HG02884 (cell line): ENCODE measurements around the gene CELA1.
A peak's percentile ranks its signal among the peaks of the same experiment; 100 is the strongest.

Source experiments
- ATAC-seq: cut with Tn5 transposase; IDR thresholded peaks from one replicate; pipeline ENCODE4 v1.9.1; 2021; ENCODE audit warnings: mild to moderate bottlenecking, moderate library complexity; ENCODE audit not compliant: unreplicated experiment

The CELA1 gene

DNA sequence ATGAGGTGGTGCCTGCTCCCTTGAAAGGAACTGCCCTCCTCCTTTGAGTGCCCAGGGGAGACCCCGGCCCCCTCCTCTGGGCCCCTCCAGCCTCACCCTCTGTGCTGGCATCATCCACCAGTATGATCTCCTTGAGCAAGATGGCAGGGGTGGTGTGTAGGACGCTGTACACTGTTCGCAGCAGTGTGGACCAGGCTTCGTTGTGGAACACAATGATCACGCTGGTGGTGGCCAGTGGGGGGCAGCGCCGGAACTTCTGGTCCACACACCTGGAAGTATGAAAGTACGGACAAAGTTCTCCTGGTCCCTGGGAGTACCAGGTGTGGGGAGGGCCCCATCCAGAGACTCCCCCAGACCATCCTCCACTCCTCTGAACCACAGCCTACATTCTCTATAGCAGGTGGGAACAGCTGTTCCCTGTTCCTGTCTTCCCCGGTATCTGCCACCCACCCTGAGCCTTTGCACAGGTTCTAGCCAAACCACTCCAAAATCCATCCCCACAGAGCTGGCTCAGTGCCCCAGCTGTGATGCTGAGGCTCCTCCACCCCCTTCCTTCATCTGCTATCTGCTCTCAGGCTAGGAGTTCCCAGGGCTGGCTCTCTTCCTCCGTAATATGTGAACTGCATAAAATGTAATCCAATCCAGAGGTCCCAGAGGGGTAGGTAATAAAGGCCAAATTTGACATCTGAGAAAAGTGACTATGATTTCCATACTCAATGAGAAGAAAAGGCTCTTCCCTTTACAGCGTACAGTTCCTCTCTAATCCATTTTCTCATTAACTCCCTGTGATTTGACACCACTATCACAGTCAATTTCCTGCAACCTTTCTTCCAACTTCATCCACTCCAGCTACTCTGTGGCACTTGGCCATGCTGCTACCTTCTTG is 30.9 kb upstream of the CELA1 start:
- ATAC-seq, result no peak

DNA sequence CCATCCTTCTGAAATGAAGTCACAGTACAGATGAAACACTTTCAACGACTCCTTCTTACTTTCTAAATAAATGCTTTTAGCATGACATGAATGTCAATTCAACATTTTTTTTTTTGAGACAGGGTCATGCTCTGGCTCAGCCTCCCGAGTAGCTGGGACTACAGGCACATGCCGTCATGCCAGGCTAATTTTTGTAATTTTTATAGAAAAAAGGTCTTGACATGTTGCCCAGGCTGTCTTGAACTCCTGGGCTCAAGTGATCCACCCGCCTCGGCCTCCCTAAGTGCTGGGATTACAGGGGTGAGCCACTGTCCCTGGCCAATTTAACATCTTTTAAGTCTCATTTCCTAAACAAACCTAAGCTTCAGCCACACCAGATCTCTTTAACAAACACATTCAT is 28.4 kb upstream of the CELA1 start:
- no peak for ATAC-seq

DNA sequence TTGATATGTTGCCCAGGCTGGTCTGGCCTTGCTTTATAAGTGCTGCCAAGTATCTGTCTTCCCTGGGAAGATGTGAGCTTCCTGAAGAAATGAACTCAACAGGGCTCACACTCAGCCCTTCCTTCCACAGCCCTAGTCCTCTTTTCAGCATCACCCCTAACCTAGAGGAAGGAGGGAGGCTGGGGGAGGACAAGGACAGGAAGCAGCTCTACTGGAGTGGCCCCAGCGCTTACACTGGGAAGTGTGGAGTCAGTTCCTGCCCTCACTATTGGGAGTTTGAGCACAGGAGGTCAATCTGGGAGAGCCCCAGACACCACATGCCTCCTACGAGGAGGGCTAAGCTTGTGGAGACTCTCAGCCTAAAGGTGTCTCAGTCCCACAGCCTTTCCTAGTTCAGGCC is 27.9 kb upstream of the CELA1 start:
- ATAC-seq, result no peak

DNA sequence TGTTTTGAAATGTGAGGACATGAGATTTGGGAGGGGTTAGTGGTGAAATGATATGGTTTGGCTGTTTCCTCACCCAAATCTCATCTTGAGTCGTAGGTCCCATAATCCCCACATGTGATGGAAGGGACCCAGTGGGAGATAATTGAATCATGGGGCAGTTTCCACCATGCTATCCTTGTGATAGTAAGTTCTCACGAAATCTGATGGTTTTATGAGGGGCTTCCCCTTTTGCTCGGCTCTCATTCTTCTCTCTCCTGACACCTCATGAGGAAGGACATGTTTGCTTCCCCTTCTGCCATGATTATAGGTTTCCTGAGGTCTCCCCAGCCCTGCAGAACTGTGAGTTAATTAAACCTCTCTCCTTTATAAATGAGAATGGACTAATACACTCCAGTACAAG is 26.7 kb upstream of the CELA1 start:
- no peak for ATAC-seq

DNA sequence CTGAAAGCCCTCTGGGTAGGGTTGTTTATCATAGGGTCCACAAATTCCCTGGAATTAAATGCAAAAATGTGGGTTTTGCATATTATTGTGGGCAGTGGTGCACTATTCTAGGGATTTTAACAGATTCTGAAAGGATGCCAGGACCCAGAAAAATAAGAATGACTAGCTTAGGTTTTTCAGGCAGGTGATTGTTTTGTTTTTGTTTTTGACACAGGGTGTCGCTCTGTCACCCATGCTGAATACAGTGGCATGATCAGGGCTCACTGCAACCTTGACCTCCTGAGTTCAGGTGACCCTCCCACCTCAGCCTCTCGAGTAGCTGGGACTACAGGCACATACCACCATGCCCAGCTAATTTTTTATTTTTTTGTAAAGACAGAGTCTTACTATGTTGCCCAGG is 25.5 kb upstream of the CELA1 start:
- ATAC-seq, result no peak

DNA sequence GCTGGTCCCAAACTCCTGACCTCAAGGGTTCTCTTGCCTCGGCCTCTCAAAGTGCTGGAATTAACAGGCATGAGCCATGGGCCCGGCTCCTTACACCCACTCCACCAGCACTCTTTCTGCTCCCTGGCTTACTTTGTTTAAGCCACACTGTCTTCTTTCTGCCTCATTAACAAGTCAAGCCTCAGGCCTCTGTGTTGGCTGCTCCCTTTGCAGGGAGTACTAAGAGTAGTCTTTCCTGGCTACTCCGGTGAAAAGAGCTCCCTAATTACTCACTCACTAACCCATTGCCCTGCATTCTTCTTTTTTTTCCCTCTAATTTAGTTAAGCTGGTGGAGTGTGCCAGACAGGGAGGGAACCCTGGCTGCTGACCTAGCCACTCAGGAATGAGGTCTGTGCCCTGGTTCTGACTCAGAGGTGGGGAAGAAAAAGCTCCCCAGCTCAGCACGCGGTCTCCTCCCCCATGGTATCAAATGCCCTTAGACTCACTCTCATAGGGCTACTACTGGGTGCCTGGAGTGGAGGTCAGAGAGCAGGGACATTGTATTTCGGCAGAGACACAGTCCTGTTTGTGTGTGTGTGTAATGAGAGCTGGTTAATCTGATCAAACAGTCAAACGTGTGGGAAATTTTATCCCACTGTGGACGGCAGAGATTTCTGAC is 24.9 kb upstream of the CELA1 start:
- ATAC-seq, result no peak

DNA sequence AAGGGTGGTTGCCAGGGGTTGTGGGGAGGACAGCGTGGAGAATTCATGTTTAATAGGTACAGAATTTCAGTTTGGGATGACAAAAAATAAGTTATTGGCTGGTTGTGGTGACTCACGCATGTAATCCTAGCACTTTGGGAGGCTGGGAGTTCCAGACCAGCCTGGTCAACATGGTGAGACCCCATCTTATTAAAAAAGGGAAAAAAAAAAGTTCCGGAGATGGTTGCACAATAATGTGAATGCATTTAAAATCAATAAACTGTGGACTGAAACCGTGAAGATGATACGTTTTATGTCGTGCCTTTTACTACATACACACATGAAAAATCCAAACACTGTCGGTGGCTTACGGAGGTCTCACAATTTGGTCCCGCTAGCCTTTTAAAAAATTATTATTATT is 24.2 kb upstream of the CELA1 start:
- ATAC-seq, result no peak

DNA sequence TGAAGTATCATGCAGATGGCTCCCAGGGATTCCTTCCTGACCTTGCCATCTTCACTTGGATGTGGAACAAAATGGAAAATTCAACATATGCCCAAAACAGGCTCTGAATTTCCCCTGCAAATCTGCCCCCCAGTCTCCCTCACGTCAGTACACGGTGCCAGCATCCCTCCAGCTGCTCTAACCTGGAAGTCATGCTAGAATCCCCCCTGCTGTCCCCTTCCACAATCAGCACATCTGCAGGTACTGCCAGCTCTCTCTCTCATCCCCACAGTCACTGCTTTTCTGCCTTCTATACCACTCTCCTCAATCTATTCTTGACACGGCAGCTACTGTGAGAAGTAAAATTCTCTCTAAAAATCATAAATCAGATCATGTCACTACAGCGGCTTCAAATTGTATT is 23.1 kb upstream of the CELA1 start:
- no peak for ATAC-seq

DNA sequence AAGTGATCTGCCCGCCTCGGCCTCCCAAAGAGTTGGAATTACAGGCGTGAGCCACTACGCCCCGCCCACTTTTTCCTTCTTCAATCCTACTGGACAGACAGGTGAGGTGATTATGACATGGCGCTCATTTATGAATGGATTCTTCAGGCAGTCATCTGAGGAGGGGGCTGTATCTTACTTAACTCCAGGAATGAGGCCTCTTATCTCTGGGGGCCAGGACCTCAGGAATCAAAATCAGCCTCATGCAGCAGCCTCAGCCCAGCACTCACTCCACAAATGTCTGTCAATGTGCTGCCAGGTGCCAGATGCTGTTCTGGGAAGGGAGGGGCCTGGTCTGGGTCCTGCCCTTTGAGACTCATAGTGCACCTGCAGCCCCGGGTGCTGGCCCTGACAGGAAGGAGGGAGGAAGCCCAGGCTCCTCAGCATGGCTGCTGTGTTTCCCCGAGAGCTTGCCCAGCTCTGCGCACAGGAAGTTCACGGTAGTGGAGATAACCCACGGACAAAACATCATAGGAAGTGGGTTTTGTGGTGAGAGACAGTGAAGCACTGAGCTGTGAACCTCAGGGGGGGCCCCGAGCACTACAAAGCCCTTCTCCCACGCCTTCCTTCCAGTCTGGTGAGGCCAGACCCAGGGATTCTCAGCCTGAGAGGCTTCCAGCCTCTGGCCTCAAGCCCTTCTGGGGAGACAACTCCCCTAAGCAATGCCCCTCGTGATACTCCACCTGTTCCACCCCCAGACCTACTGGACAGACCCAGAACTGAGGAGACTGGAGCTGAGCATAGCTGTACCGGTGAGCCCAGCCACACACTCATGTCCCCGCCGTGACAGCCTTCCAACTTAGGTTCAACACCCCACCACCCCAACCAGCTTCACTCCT is 22.4 kb upstream of the CELA1 start:
- ATAC-seq, result peak; percentile 97

DNA sequence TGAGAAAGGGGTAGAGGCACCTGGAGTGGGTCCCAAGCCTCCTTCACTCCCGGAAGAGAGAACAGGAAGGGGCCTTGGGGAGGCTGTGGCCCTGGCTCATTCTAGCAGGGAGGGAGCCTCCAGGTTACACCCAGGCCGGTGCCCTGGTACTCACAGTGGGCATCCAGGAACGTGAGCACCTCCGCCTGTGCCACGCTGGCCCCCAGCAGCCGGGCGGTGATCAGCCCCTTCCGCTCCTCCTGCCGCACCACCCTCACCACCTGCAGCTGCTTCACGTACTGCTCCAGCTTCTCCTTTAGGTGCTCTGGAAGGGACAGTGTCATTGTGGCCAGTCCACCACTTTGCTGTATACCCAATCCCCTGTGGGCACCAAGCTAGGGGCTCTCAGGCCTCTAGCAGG is 18.8 kb upstream of the CELA1 start:
- no peak for ATAC-seq

DNA sequence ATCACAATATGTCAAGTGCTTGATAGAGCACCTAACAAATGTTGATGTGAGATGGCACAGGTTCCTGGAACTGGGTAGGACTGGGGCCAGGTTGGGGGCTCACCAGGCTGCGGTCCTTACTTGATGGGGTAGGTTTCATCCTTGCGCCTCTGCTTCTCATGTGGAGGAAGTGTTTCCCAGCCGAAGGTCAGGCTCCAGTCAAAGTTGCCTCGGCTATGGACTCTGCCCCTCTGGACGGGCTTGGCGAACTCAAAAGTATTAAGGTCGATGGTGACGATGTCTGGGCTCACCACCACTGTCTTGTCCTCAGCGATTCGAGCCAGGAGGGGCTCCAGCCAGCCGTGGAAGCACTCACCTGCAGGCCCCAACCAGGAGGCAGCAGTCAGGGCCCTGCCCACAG is 17.5 kb upstream of the CELA1 start:
- no peak for ATAC-seq

DNA sequence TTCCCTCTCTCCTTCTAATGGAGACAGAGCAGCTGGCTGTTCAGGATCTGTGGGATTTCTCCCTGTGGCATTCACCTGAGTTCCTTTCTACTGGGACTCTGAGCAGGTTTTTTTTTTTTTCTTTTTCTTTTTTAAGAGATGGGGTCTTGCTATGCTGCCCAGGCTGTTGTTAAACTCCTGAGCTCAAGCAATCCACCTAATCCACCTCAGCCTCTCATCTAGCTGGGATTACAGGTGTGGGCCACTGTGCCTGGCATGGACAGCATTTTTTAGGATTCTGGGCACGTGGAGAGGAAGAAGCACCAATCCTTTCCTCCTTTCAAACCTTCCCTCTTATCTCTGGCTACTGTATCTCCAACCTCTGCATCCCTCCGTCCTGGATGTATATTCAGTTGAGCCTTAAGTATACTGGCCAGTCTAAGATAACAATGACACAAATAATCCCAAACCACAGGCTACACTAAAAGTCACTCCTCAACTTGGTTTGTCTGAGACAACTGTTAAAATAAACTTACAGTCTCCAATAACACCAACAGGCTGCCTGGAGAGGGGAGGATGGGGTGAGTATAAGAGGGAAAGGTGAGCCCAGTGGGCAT is 16.4 kb upstream of the CELA1 start:
- ATAC-seq, result no peak

DNA sequence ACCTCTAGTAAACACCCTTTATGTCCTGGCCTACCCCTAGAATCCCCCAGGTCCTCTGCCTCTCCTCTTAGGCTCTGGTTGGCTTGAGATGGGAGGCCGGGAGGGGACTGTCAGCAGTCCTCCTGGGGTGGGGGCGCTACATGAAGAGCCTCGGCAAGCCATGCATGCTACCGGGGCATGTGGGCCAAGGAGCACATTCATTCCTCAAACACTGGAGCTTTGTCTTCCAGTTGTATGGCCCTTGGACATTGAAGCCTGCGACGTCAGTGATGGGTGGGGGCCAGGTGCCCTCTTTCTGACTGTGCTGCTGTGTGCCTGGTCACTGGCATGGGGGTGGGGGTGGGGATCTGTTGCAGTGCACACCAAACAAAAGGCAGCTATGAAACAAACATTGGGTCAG is 15.8 kb upstream of the CELA1 start:
- ATAC-seq, result no peak

DNA sequence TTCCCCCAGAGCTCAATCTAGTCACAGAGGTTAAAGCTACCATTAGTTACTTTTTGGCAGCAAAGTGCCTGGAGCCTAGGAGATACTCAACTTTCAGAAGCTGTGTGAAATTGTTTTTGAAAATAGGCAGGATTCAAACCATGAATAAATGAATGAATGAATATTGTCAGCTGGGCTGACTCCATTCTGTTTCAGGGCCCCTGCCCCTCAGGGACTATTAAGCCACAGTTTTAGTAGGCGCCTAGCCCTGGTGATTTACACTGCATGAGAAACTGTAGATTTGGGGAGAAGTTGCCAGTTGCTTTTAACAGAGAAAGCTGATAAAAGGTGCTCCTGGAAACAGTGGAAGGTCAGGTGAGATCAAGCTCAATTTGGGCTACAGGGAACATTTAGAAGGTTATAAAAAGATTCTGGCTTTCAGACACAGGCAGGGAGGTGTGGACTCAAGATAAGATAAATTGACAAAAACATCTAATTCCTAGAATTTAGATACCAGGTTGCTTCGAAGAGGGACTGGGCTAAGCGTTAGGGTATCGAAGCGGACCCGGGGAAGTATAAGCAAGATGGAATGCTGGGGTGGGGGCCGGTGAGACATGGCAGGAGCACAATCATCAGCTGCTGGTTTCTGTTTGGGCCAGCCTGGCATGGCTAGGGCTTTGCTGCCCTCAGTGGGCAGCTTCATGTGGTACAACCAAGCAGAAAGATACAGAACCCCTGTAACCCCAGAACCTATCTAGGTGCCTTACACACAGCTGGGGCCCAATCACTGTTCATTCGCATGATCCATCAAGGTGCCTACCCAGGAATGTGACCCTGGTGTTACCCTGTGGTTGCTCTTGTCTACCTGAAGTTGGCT is 14.9 kb upstream of the CELA1 start:
- no peak for ATAC-seq

DNA sequence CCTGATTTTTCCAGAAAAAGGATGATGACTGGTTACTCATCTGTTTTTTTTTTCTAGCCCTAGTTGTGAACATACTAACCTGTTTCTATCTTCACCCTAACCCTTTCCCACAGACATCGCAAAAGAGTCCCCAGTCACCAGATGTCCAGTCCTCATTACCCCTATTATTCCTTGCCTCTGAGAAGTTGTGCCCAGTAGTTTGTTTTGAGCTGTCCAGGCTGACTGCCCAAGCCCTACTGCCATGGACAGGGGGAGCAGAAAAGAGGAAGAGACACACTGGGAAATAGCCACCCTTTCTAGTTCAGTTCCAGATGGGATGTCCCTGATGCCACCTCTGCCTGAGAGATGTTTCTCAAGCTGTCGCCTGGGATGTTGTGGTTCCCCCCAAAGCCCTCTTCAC is 13.8 kb upstream of the CELA1 start:
- no peak for ATAC-seq

DNA sequence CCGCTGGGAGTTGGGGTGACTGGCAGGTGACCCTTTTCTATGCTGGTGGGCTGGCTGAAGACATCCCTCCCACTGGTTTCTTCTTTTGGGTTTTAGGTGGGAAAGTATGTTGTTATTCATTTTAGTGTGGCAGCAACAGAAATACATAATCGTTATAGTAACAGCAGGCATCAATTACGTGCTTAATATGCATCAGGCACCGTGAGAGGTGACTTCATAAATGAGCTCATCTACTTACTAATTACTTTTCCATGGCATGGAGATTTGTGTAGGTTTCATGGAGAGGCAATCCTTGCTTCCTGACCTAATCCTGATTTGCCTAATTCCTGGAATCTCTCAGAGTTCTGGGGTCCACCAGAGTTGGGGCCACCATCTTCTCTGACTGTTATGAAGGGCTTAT is 13.4 kb upstream of the CELA1 start:
- no peak for ATAC-seq

DNA sequence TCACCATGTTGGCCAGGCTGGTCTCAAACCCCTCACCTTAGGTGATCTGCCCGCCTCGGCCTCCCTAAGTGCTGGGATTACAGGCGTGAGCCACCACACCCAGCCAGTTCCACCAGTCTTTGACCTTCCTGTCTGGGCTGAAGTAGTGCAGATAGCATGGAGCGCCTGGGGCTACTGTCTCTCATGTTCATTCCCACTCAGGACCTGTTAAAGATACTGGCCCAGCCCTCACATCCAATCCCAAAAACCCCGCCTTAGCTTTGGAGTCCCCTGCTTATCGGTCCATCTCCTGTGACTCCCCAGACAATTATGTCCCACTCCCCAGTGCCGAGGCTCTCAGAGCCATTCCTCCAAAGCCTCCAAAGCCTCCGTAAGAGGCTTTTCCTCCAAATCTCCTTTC is 12.0 kb upstream of the CELA1 start:
- ATAC-seq, result no peak

DNA sequence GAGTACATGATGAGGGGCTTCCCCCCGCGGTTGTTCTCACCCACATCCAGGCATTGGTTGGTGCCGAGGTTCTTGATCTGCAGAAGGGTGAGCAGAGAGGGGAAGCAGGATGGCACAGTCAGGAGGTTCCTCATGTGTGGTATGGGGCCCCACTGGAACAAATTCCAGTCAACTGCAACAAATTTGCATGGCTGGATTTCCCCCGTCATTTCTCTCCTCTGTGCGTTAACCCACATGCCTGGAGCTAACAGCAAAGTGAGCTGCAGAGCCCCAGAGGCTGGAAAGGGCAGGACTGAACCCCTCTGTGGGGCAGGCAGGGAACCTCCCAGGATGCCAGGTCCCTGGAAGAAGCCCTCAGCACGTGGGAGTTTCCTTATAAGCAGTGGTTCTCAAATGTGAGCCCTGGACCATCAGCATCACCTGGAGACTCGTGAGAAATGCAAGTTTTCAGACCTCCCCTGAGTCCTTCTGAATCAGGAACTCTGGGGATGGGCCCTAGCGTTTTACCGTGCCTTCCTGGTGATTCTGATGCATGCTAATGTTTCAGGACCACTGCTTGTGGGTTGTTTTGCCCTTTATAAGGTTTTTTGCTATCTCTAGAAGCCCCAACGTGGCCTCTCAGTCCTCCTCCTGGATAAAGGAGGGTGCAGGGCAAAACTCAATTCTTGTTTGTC is 11.0 kb upstream of the CELA1 start:
- ATAC-seq, result peak; percentile 62

DNA sequence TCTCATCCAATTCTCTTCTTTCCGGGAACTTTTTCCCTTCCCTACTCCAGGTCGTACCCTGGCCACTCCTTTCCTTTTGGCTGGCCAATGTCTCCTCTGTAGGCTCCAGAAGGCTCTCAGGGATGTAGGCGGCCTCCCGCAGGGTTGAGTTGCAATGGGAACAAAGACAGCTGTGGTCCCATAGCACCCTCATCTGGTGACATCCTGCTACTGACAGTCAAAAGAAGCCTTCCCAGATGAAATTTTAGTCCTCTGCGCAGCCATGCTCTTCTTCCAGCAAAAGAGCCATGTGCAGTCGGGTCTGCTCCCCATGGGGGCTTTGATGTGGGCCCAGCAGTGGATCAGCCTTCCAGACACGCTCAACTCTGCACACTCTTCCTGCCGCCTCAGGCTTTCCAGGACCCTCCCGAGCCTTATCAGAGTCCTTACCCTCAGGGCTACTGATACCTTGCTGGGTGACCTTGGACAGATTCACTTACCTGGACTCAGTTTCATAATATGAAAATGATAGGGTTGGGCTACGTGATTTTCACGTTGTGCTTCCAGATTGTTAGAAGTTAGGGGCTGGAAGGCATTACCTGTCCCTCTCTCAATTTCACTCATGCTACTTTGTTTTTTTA is 5.5 kb upstream of the CELA1 start:
- no peak for ATAC-seq
